SK-N-SH treated with all-trans-retinoic acid at 6 μM for 48 hours (cell line): ENCODE results near the gene PTPRN2.

ENCODE experiments used
- ARNTL ChIP-seq: fragments of 450-650 bp; formaldehyde crosslinking; IDR thresholded peaks from 2 replicates; pipeline ENCODE4 v1.5.0; 2020; ENCODE audit warnings: low read depth, mild to moderate bottlenecking, moderate library complexity, borderline replicate concordance
- BACH2 ChIP-seq: fragments of 250-450 bp; sonication (Bioruptor Pico); IDR thresholded peaks from 2 replicates; pipeline ENCODE4 v1.9.0; 2021; ENCODE audit warnings: mild to moderate bottlenecking, borderline replicate concordance
- CSDC2 ChIP-seq: fragments of 250-450 bp; sonication (Bioruptor Pico); IDR thresholded peaks from 2 replicates; pipeline ENCODE4 v1.5.0; 2020; ENCODE audit warnings: mild to moderate bottlenecking, moderate library complexity
- PPARA ChIP-seq: fragments of 250-450 bp; sonication (Bioruptor Pico); IDR thresholded peaks from 2 replicates; pipeline ENCODE4 v1.5.0; 2020; ENCODE audit warnings: mild to moderate bottlenecking, borderline replicate concordance
- RARB ChIP-seq: fragments of 250-450 bp; sonication (Bioruptor Pico); IDR thresholded peaks from 2 replicates; pipeline ENCODE4 v1.8.0; 2021; ENCODE audit warnings: mild to moderate bottlenecking, moderate library complexity
- TOX ChIP-seq: fragments of 250-450 bp; sonication (Bioruptor Pico); IDR thresholded peaks from 2 replicates; pipeline ENCODE4 v1.8.0; 2021; ENCODE audit warnings: mild to moderate bottlenecking, moderate library complexity, borderline replicate concordance
- ZFP3 ChIP-seq: fragments of 250-450 bp; sonication (Bioruptor Pico); IDR thresholded peaks from 2 replicates; pipeline ENCODE4 v1.5.0; 2020; ENCODE audit warnings: mild to moderate bottlenecking, moderate library complexity
- ZNF565 ChIP-seq: fragments of 450-650 bp; formaldehyde crosslinking; conservative IDR thresholded peaks from 2 replicates; pipeline ENCODE4 v1.5.0; 2020; ENCODE audit warnings: low read depth, mild to moderate bottlenecking, moderate library complexity
- ZNF70 ChIP-seq: fragments of 450-650 bp; formaldehyde crosslinking; IDR thresholded peaks from 2 replicates; pipeline ENCODE4 v1.5.0; 2020; ENCODE audit warnings: mild to moderate bottlenecking, moderate library complexity
- ZNF8 ChIP-seq: fragments of 450-650 bp; formaldehyde crosslinking; IDR thresholded peaks from 2 replicates; pipeline ENCODE4 v1.5.0; 2020; ENCODE audit warnings: mild to moderate bottlenecking, moderate library complexity
- TF ChIP-seq, protein P1 (sequence below): fragments of 250-450 bp; sonication (Bioruptor Pico); IDR thresholded peaks from 2 replicates; pipeline ENCODE4 v1.8.0; 2020; ENCODE audit warnings: mild to moderate bottlenecking, moderate library complexity, borderline replicate concordance
- TF ChIP-seq, protein P2 (sequence below): fragments of 250-450 bp; sonication (Bioruptor Pico); IDR thresholded peaks from 2 replicates; pipeline ENCODE4 v1.5.0; 2020; ENCODE audit warnings: mild to moderate bottlenecking, moderate library complexity
- TF ChIP-seq, protein P3 (sequence below): fragments of 250-450 bp; sonication (Bioruptor Pico); IDR thresholded peaks from 2 replicates; pipeline ENCODE4 v1.5.1; 2021; ENCODE audit warnings: mild to moderate bottlenecking, moderate library complexity
- TF ChIP-seq, protein P4 (sequence below): fragments of 250-450 bp; sonication (Bioruptor Pico); IDR thresholded peaks from 2 replicates; pipeline ENCODE4 v1.5.1; 2020; ENCODE audit warnings: low read depth, mild to moderate bottlenecking, moderate library complexity

DNA sequence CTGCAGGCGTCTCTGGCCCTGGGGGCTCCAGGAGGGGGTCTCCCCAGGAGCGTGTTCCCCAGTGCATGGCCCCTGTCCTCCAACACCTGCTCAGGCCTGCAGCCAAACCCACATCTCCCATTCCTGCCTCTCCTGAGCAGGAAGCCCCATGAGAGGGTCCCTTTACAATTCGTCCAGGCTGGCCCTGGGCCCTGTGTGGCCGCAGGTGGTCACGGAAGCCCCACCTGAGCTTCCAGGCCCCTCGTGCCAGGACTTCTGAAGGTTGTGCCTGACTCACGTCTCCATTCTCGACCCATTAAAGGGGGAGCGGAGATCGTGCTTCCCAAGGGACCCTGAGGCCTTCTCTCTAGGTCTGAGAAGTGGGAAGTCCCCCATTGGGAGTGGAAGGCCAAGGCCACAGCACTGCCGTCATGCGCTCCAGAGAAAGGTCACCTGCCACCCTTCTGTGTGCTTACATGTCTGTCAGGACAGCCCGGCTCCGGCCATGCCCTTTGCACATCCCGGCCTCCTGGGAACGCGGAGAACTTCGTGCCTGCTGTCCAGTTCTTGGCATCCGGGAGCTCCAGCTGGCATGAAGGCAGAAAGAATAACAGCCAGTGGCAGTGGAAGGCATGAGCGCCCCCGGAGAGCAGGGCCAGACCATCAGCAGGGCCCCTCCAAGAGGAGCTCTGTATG, 868.5 kb downstream of the PTPRN2 start:
- TF ChIP-seq CSDC2 (CRISPR knock-in tag), result no peak
- TF ChIP-seq, protein P1, sequence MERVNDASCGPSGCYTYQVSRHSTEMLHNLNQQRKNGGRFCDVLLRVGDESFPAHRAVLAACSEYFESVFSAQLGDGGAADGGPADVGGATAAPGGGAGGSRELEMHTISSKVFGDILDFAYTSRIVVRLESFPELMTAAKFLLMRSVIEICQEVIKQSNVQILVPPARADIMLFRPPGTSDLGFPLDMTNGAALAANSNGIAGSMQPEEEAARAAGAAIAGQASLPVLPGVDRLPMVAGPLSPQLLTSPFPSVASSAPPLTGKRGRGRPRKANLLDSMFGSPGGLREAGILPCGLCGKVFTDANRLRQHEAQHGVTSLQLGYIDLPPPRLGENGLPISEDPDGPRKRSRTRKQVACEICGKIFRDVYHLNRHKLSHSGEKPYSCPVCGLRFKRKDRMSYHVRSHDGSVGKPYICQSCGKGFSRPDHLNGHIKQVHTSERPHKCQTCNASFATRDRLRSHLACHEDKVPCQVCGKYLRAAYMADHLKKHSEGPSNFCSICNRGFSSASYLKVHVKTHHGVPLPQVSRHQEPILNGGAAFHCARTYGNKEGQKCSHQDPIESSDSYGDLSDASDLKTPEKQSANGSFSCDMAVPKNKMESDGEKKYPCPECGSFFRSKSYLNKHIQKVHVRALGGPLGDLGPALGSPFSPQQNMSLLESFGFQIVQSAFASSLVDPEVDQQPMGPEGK (CRISPR knock-in tag), result no peak
- TF ChIP-seq, protein P2, sequence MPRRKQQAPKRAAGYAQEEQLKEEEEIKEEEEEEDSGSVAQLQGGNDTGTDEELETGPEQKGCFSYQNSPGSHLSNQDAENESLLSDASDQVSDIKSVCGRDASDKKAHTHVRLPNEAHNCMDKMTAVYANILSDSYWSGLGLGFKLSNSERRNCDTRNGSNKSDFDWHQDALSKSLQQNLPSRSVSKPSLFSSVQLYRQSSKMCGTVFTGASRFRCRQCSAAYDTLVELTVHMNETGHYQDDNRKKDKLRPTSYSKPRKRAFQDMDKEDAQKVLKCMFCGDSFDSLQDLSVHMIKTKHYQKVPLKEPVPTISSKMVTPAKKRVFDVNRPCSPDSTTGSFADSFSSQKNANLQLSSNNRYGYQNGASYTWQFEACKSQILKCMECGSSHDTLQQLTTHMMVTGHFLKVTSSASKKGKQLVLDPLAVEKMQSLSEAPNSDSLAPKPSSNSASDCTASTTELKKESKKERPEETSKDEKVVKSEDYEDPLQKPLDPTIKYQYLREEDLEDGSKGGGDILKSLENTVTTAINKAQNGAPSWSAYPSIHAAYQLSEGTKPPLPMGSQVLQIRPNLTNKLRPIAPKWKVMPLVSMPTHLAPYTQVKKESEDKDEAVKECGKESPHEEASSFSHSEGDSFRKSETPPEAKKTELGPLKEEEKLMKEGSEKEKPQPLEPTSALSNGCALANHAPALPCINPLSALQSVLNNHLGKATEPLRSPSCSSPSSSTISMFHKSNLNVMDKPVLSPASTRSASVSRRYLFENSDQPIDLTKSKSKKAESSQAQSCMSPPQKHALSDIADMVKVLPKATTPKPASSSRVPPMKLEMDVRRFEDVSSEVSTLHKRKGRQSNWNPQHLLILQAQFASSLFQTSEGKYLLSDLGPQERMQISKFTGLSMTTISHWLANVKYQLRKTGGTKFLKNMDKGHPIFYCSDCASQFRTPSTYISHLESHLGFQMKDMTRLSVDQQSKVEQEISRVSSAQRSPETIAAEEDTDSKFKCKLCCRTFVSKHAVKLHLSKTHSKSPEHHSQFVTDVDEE, result no peak
- no peak for TF ChIP-seq ZNF8 (CRISPR knock-in tag)
- TF ChIP-seq ZNF565 (CRISPR knock-in tag), result no peak
- no peak for TF ChIP-seq ZFP3
- no peak for TF ChIP-seq RARB (CRISPR knock-in tag)
- no peak for TF ChIP-seq ZNF70
- no peak for TF ChIP-seq PPARA (CRISPR knock-in tag)
- TF ChIP-seq, protein P3, sequence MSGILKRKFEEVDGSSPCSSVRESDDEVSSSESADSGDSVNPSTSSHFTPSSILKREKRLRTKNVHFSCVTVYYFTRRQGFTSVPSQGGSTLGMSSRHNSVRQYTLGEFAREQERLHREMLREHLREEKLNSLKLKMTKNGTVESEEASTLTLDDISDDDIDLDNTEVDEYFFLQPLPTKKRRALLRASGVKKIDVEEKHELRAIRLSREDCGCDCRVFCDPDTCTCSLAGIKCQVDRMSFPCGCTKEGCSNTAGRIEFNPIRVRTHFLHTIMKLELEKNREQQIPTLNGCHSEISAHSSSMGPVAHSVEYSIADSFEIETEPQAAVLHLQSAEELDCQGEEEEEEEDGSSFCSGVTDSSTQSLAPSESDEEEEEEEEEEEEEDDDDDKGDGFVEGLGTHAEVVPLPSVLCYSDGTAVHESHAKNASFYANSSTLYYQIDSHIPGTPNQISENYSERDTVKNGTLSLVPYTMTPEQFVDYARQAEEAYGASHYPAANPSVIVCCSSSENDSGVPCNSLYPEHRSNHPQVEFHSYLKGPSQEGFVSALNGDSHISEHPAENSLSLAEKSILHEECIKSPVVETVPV (CRISPR knock-in tag), result no peak
- no peak for TF ChIP-seq TOX (CRISPR knock-in tag)
- no peak for TF ChIP-seq BACH2 (CRISPR knock-in tag)
- TF ChIP-seq, protein P4, sequence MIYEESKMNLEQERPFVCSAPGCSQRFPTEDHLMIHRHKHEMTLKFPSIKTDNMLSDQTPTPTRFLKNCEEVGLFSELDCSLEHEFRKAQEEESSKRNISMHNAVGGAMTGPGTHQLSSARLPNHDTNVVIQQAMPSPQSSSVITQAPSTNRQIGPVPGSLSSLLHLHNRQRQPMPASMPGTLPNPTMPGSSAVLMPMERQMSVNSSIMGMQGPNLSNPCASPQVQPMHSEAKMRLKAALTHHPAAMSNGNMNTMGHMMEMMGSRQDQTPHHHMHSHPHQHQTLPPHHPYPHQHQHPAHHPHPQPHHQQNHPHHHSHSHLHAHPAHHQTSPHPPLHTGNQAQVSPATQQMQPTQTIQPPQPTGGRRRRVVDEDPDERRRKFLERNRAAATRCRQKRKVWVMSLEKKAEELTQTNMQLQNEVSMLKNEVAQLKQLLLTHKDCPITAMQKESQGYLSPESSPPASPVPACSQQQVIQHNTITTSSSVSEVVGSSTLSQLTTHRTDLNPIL (CRISPR knock-in tag), result no peak
- TF ChIP-seq ARNTL (CRISPR knock-in tag), result no peak
